Trophoblast cell (in vitro differentiated cells and primary cell): Measurements from ENCODE around the gene RPE65.
"Not testable (repeated sequence)": the region's sequence is repeated elsewhere in the genome, so short reads cannot be mapped to it uniquely, and the experiment has no call there.

Experiments
- DNase-seq, 2 donors: peaks; one replicate each; pipeline ENCODE4 v3.0.0-alpha.2; 2016
- H2AFZ ChIP-seq: 2 replicates; pipeline ENCODE4 v1.6.1; 2013; ENCODE audit warnings: low read length, moderate library complexity, mild to moderate bottlenecking; ENCODE audit not compliant: insufficient read depth, poor library complexity
- H2AK5ac ChIP-seq: 2 replicates; pipeline ENCODE4 v1.6.1; 2013; ENCODE audit warnings: mild to moderate bottlenecking, low read length
- H2BK120ac ChIP-seq: 2 replicates; pipeline ENCODE4 v1.6.1; 2013; ENCODE audit warnings: low read length, mild to moderate bottlenecking, moderate library complexity; ENCODE audit not compliant: insufficient read depth, poor library complexity
- H2BK12ac ChIP-seq: 2 replicates; pipeline ENCODE4 v1.6.1; 2013; ENCODE audit warnings: mild to moderate bottlenecking, low read length, moderate library complexity
- H2BK5ac ChIP-seq: 2 replicates; pipeline ENCODE4 v1.6.1; 2013; ENCODE audit warnings: low read length, low read depth, moderate library complexity, mild to moderate bottlenecking; ENCODE audit not compliant: poor library complexity
- H3K14ac ChIP-seq: 2 replicates; pipeline ENCODE4 v1.6.1; 2013; ENCODE audit warnings: mild to moderate bottlenecking, low read length
- H3K18ac ChIP-seq: 2 replicates; pipeline ENCODE4 v1.6.1; 2013; ENCODE audit warnings: mild to moderate bottlenecking, low read length
- H3K23ac ChIP-seq: 2 replicates; pipeline ENCODE4 v1.6.1; 2013; ENCODE audit warnings: low read length
- H3K27ac ChIP-seq: 2 replicates; pipeline ENCODE4 v1.5.1; 2013; ENCODE audit warnings: low read depth, mild to moderate bottlenecking, inconsistent platforms, low read length, moderate library complexity
- H3K27me3 ChIP-seq: 2 replicates; pipeline ENCODE4 v1.6.1; 2013; ENCODE audit warnings: inconsistent platforms, mild to moderate bottlenecking, low read length, moderate library complexity; ENCODE audit not compliant: insufficient read depth
- H3K36me3 ChIP-seq, 2 experiments: 1 replicate in 1 of 2; 2 replicates in 1 of 2; pipeline ENCODE4 v1.6.1; 2013; ENCODE audit warnings: low read length in 2 of 2, mild to moderate bottlenecking in 2 of 2, moderate library complexity in 1 of 2; ENCODE audit not compliant: insufficient read depth in 2 of 2, control insufficient read depth in 1 of 2
- H3K4ac ChIP-seq: 2 replicates; pipeline ENCODE4 v1.6.1; 2013; ENCODE audit warnings: low read depth, mild to moderate bottlenecking, low read length, moderate library complexity
- H3K4me1 ChIP-seq, 2 experiments: 1 replicate in 1 of 2; 2 replicates in 1 of 2; pipeline ENCODE4 v1.6.1; 2013; ENCODE audit warnings: low read length in 2 of 2, mild to moderate bottlenecking in 2 of 2, moderate library complexity in 1 of 2; ENCODE audit not compliant: insufficient read depth in 2 of 2, control insufficient read depth in 1 of 2
- H3K4me2 ChIP-seq: 2 replicates; pipeline ENCODE4 v1.6.1; 2013; ENCODE audit warnings: inconsistent platforms, mild to moderate bottlenecking, low read length, moderate library complexity
- H3K4me3 ChIP-seq: 2 replicates; pipeline ENCODE4 v1.5.1; 2013; ENCODE audit warnings: mild to moderate bottlenecking, low read depth, low read length, inconsistent platforms
- H3K79me1 ChIP-seq: one replicate; pipeline ENCODE4 v1.6.1; 2013; ENCODE audit warnings: low read length
- H3K79me2 ChIP-seq: 2 replicates; pipeline ENCODE4 v1.6.1; 2013; ENCODE audit warnings: low read length, mild to moderate bottlenecking; ENCODE audit not compliant: control insufficient read depth, insufficient read depth, poor library complexity
- H3K9ac ChIP-seq: 2 replicates; pipeline ENCODE4 v1.6.1; 2013; ENCODE audit warnings: mild to moderate bottlenecking, low read length
- H3K9me3 ChIP-seq: 2 replicates; pipeline ENCODE4 v1.6.1; 2013; ENCODE audit warnings: low read depth, mild to moderate bottlenecking, control low read depth, inconsistent platforms, low read length; ENCODE audit not compliant: insufficient read depth
- H4K12ac ChIP-seq: 2 replicates; pipeline ENCODE4 v1.6.1; 2013; ENCODE audit warnings: low read depth, mild to moderate bottlenecking, low read length, moderate library complexity
- H4K8ac ChIP-seq: 2 replicates; pipeline ENCODE4 v1.6.1; 2013; ENCODE audit warnings: low read depth, mild to moderate bottlenecking, low read length, moderate library complexity
- H4K91ac ChIP-seq: one replicate; pipeline ENCODE4 v1.6.1; 2013; ENCODE audit warnings: low read depth, mild to moderate bottlenecking, low read length, moderate library complexity
- WGBS: extraction: QIAGEN DNeasy Blood & Tissue Kit; methylation state at CpG from one replicate; pipeline ENCODE4 v1.1.7; 2013; ENCODE audit warnings: missing lambda C conversion rate; ENCODE audit not compliant: insufficient read length, insufficient coverage; ENCODE audit errors: extremely low coverage; 5-methylcytosine and 5-hydroxymethylcytosine counted together

Gene RPE65

GRCh38 chr1:68495532-68495931 is 45.8 kb upstream of the RPE65 start:
- Histone ChIP-seq H3K27ac (no peak overlapping the region), H3K4me3 (no peak overlapping the region), H3K4me1 (peaks cover 0 to 2% of the 10 kb centered on the region in 2 experiments), H3K79me1 (peaks cover 8% of the 10 kb centered on the region), H3K4me2 (peak overlapping the region; percentile 18), H3K23ac (no peak overlapping the region), H3K4ac (no peak overlapping the region), H3K9ac (no peak overlapping the region), H2BK12ac (no peak overlapping the region), H3K36me3 (peaks cover 0 to 4% of the 10 kb centered on the region in 2 experiments), H3K9me3 (no peaks in the 10 kb centered on the region), H4K12ac (no peak overlapping the region), H2BK5ac (no peak overlapping the region), H4K91ac (no peak overlapping the region), H2AK5ac (no peak overlapping the region), H3K14ac (no peak overlapping the region), H4K8ac (no peak overlapping the region), H2BK120ac (no peak overlapping the region), H3K79me2 (peaks cover 7% of the 10 kb centered on the region), H3K27me3 (no peaks in the 10 kb centered on the region), H3K18ac (no peak overlapping the region), H2AFZ (no peak overlapping the region)
- no CpG with 5 or more reads among the region's 3 CpGs for WGBS
- DNase-seq = no peak

GRCh38 chr1:68493193-68493592 is 43.4 kb upstream of the RPE65 start:
- no peak overlapping the region for H3K4me3 ChIP-seq
- no peak overlapping the region for H3K4me2 ChIP-seq
- H4K8ac ChIP-seq = no peak overlapping the region
- no peaks in the 10 kb centered on the region for H3K9me3 ChIP-seq
- H2BK120ac ChIP-seq = no peak overlapping the region
- no CpG with 5 or more reads among the region's 2 CpGs for WGBS
- H3K23ac ChIP-seq = no peak overlapping the region
- no peak overlapping the region for H4K91ac ChIP-seq
- H3K4me1 ChIP-seq = peaks cover 0 to 2% of the 10 kb centered on the region in 2 experiments
- no peak overlapping the region for H3K4ac ChIP-seq
- peaks cover 7% of the 10 kb centered on the region for H3K79me2 ChIP-seq
- H3K14ac ChIP-seq = no peak overlapping the region
- no peak overlapping the region for H2BK5ac ChIP-seq
- H3K27ac ChIP-seq = no peak overlapping the region
- peaks cover 0 to 4% of the 10 kb centered on the region in 2 experiments for H3K36me3 ChIP-seq
- no peak overlapping the region for H2AFZ ChIP-seq
- no peak for DNase-seq
- no peak overlapping the region for H2BK12ac ChIP-seq
- H3K79me1 ChIP-seq = peaks cover 8% of the 10 kb centered on the region
- H2AK5ac ChIP-seq = no peak overlapping the region
- H3K9ac ChIP-seq = no peak overlapping the region
- H3K27me3 ChIP-seq = no peaks in the 10 kb centered on the region
- no peak overlapping the region for H4K12ac ChIP-seq
- H3K18ac ChIP-seq = no peak overlapping the region

- H3K4me2 ChIP-seq, H3K23ac ChIP-seq, H2BK120ac ChIP-seq, DNase-seq, H3K27ac ChIP-seq, H3K14ac ChIP-seq, H3K9ac ChIP-seq, H2BK12ac ChIP-seq, H2BK5ac ChIP-seq, H3K27me3 ChIP-seq, H3K9me3 ChIP-seq, H4K91ac ChIP-seq, H3K79me2 ChIP-seq, H4K8ac ChIP-seq, H3K36me3 ChIP-seq, H3K4me1 ChIP-seq, H3K18ac ChIP-seq, H3K4ac ChIP-seq, H3K4me3 ChIP-seq, H2AK5ac ChIP-seq, H3K79me1 ChIP-seq, H2AFZ ChIP-seq, H4K12ac ChIP-seq: not testable (repeated sequence)
- WGBS = no CpG with 5 or more reads among the region's 6 CpGs
These were observed 42.5 kb upstream of the RPE65 start for GRCh38 chr1:68492255-68492654.

- Histone ChIP-seq H3K27ac (no peak overlapping the region), H3K79me1 (no peaks in the 10 kb centered on the region), H2BK5ac (no peak overlapping the region), H2BK12ac (no peak overlapping the region), H3K4ac (no peak overlapping the region), H4K8ac (no peak overlapping the region), H3K9ac (no peak overlapping the region), H3K9me3 (no peaks in the 10 kb centered on the region), H3K4me2 (no peak overlapping the region), H4K91ac (no peak overlapping the region), H2AK5ac (no peak overlapping the region), H3K23ac (no peak overlapping the region), H2AFZ (no peak overlapping the region), H3K79me2 (no peaks in the 10 kb centered on the region), H3K4me3 (no peak overlapping the region), H2BK120ac (no peak overlapping the region), H3K4me1 (no peaks in the 10 kb centered on the region), H3K36me3 (peaks cover 3 to 4% of the 10 kb centered on the region in 2 experiments), H3K14ac (no peak overlapping the region), H3K18ac (no peak overlapping the region), H3K27me3 (no peaks in the 10 kb centered on the region), H4K12ac (no peak overlapping the region)
- WGBS = no CpG with 5 or more reads among the region's 2 CpGs
- no peak for DNase-seq
These were observed 40.4 kb upstream of the RPE65 start for GRCh38 chr1:68490046-68490651.
